Activated CD4-positive, alpha-beta T cell treated with anti-CD3 and anti-CD28 coated beads, Interleukin-2, amount 10 ng/mL, durations not matched to agents 7 days and 5 days (primary cell): ENCODE results near the gene MYO5B. TPM values are rescaled to one million over a fixed set of nuclear protein-coding genes. Genes with fewer than 3 reads are reported as not detected.
"Not testable (repeated sequence)": the region's sequence is repeated elsewhere in the genome, so short reads cannot be mapped to it uniquely, and the experiment has no call there.

Experiments
- CTCF ChIA-PET: fragments of 350-600 bp; sonication (Branson Sonifier 250); formaldehyde crosslinking; loops from one replicate; lab custom pipeline; 2021; ENCODE audit warnings: antibody characterized with exemption; lab: Charles Lee
- POLR2A ChIA-PET: fragments of 350-600 bp; sonication (Branson Sonifier 250); formaldehyde crosslinking; loops from one replicate; lab custom pipeline; 2021; ENCODE audit warnings: antibody characterized with exemption; lab: Charles Lee
- DNase-seq: peaks from one replicate; pipeline ENCODE4 v3.0.0-alpha.2; 2020
- H3K27ac Mint-ChIP-seq: one replicate; pipeline ENCODE4 v1.8.0; 2021; ENCODE audit warnings: mild to moderate bottlenecking, moderate library complexity, mixed read lengths
- H3K27me3 Mint-ChIP-seq: one replicate; pipeline ENCODE4 v1.8.0; 2021; ENCODE audit warnings: mixed read lengths
- H3K36me3 Mint-ChIP-seq: one replicate; pipeline ENCODE4 v1.8.0; 2021; ENCODE audit warnings: low read depth, mixed read lengths
- H3K4me1 Mint-ChIP-seq: one replicate; pipeline ENCODE4 v1.8.0; 2021; ENCODE audit warnings: mixed read lengths
- H3K4me3 Mint-ChIP-seq: one replicate; pipeline ENCODE4 v1.8.0; 2021; ENCODE audit warnings: mild to moderate bottlenecking, moderate library complexity, mixed read lengths
- H3K9me3 Mint-ChIP-seq: one replicate; pipeline ENCODE4 v1.8.0; 2021; ENCODE audit warnings: mixed read lengths
- total RNA-seq, 2 experiments: library from RNA; stranded (reverse); gene quantifications; one replicate each; pipeline ENCODE4 v1.2.3, GENCODE V29; 2021

MYO5B gene
- total RNA-seq, 2 experiments from 2014 or later, result 0.12 TPM; not detected in 1

DNA sequence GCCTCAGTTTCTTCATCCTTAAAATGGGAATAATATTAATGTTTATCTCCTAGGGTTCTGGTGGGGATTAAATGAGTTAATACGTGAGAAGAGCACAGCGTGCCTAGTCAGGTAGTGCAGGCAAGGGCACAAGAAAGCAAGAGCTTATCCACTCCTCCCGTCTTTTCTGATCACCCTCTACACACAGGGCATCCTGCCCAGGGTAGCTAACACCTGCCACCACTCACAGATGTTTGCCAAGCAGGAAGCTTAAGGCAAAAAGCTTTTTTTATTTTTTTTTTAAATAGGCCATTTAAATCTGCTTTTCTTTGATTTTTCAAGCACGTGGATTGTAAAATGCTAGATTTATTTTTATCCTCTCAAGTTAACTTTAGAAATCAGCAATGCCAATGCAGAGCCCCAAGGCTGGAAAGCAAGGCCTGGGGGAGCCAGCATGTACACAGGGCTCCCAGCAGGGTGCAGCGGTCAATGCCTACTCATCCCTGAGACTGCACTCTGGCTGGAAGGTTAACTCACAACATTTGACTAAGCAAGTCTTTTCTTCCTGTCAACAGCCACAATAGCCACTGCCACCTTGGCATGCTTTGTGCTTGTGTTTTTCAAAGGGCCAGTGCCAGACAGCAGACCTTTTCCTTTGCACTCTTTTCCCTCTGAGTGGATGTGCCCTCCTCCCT lies 295.2 kb downstream of the MYO5B start:
- ChIA-PET CTCF (interaction anchor here (0.8 to 1.3 kb wide), 2 partner anchors 12 to 24 kb away, joined by 3 read pairs; no protein-coding TSS in a partner anchor), POLR2A (interaction anchor here (0.6 kb wide), 1 partner anchor 481 kb away, joined by 3 read pairs; no protein-coding TSS in a partner anchor)
- H3K4me1 Mint-ChIP-seq, result peaks cover 6% of the 10 kb centered on the region
- DNase-seq, result no peak
- H3K4me3 Mint-ChIP-seq, result no peak overlapping the region
- H3K9me3 Mint-ChIP-seq, result no peaks in the 10 kb centered on the region
- no peaks in the 10 kb centered on the region for H3K36me3 Mint-ChIP-seq
- peaks cover 2% of the 10 kb centered on the region for H3K27me3 Mint-ChIP-seq
- H3K27ac Mint-ChIP-seq, result no peak overlapping the region

DNA sequence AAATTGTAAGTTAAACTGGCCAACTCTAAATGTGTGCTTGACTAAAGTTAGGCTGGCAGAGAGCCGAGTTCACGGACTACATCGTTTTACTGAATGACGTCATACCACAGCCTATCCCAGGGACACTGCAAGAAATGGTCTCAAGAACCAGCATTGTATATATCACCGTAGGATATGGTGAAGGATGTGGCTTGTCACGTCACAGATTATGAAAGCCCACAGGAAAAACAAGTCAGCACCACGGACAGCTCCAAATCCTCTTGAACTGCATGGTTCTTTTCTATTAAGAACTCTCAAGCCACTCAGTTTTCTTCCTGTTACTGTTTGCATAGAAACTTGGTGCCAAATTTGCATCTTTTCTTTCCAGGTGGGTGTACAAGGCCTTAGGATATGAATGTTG lies 296.5 kb downstream of the MYO5B start:
- ChIA-PET POLR2A (no interaction called here), CTCF (no interaction called here)
- Mint-ChIP-seq H3K4me1 (peaks cover 1% of the 10 kb centered on the region), H3K9me3 (no peaks in the 10 kb centered on the region), H3K27ac (no peak overlapping the region), H3K36me3 (no peaks in the 10 kb centered on the region), H3K4me3 (no peak overlapping the region), H3K27me3 (peaks cover 2% of the 10 kb centered on the region)
- peak; percentile 92 for DNase-seq

DNA sequence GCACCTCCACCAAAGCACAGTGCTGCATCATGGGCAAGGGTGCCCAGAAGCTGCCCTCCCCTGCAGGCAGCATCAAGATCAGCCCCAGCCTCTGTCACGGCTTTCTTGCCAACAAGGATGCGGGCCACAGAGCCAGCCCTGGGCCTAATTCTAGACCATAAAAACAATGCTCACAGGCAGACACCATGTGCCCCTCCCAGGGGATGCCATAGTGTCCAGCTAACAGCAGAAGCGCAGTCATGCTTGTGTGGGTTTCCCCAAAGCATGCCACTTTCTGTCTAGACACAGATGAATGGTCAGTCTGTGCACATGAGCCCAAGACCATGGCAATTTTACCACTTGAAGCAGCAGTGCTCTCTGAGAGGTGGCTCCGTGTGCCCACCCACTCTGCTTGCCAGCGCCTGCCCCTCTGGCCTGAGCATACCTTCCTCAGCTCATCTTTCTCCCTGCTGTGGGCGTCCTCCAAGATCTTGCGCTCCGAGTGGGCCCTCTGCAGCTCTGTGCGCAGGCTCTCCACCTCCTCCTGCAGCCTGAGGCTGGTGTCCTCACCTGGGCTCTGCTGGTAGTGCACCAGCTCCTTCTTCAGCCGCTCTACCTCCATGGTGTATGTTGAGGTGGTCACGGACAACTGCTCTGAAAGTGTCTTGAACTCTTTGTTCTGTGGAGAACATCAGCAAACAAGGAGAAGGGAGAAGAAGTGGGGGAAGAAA lies 300.3 kb downstream of the MYO5B start:
- no peaks in the 10 kb centered on the region for H3K36me3 Mint-ChIP-seq
- no peak overlapping the region for H3K27ac Mint-ChIP-seq
- peaks cover 7% of the 10 kb centered on the region for H3K27me3 Mint-ChIP-seq
- H3K4me1 Mint-ChIP-seq, result peaks cover 8% of the 10 kb centered on the region
- no peaks in the 10 kb centered on the region for H3K9me3 Mint-ChIP-seq
- ChIA-PET POLR2A (no interaction called here), CTCF (interaction anchor here (1.3 kb wide), 1 partner anchor 15 kb away, joined by 3 read pairs; no protein-coding TSS in a partner anchor)
- H3K4me3 Mint-ChIP-seq, result no peak overlapping the region
- DNase-seq, result no peak

DNA sequence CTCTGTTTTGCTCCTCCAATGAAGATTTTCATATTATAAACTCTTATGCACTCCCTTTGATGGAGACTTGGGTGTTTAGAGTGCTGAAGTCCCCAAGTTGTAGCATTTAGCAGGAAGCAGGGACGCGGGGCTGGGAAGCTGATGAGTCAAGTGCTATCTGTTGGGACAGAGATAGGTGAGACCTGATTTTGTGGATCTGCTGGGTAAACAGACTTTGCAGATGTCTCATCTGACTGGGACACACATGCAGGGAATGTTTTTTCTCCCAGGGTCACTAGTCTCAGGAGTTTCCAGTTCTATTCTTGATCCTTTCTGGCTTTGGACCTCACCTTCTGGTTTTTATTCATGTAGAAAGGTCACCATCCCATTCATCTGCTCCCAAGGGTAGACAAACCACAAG lies 301.9 kb downstream of the MYO5B start:
- CTCF ChIA-PET, result interaction anchor here (1.2 kb wide), 1 partner anchor 10 kb away, joined by 3 read pairs; no protein-coding TSS in a partner anchor
- DNase-seq, result no peak
- Mint-ChIP-seq H3K9me3 (no peaks in the 10 kb centered on the region), H3K27me3 (peaks cover 7% of the 10 kb centered on the region), H3K4me1 (peaks cover 7% of the 10 kb centered on the region), H3K36me3 (no peaks in the 10 kb centered on the region), H3K27ac (no peak overlapping the region), H3K4me3 (no peak overlapping the region)
- POLR2A ChIA-PET, result no interaction called here

DNA sequence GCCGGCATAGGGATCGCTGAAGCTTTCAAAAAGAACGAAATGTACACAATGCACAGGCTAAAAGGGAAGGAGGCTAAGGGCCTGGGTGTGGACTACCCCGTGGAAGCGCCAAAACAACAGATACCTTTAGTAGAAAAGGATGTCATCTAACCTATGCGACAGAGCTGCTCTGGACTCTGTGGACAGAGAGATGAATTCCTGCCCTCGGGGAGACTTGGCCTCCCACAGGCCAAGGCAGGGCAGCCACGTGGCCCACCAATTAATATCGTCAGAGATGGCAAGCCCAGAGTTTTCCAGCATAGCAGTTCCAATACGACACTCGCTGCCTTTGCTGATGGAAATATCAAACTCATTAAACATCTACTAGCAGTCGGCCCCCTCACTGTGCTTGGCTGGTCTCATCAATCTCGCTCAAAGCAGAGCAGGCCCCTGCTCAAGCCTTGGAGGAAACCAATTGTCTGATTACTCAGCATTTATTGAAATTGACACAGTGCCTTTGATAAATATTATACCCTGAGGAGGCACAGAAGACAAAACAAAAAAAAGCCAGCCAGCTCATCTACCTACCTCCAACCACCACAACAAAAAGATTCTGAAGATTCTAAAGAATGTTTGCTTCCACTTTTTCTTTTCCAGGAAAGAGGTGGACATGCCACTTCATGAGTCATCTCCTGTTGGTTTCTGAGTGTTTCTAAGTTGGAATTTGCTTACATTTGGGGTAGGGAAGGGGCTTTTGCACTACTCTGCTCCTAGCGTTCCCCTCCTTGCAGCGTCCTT lies 302.6 kb downstream of the MYO5B start:
- Mint-ChIP-seq H3K27me3 (peaks cover 7% of the 10 kb centered on the region), H3K36me3 (no peaks in the 10 kb centered on the region), H3K4me1 (peaks cover 7% of the 10 kb centered on the region), H3K4me3 (no peak overlapping the region), H3K27ac (no peak overlapping the region), H3K9me3 (no peaks in the 10 kb centered on the region)
- ChIA-PET POLR2A (no interaction called here), CTCF (interaction anchor here (0.6 to 1.2 kb wide), 2 partner anchors 9 to 1355 kb away, joined by 3 to 4 read pairs; no protein-coding TSS in a partner anchor)
- no peak for DNase-seq

DNA sequence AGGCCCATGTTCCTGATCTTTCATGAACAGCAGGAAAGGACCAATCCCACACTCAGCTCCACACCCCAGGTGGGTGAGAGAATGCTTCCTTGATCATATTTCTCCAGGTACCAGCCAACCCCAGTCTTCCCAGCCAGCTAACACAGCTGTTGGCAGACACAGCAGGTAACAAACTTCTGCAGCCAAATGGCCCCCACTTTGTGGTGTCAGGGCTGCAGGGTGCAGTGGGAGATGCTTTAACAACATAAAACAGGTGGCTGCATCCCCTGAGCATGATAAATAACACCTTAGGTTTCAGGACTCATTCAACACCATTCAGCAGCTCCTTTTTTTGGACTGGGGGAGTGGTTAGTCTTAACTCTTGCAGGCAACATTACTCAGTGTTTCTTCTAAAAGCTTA lies 304.9 kb downstream of the MYO5B start:
- Mint-ChIP-seq H3K4me1 (peaks cover 7% of the 10 kb centered on the region), H3K27me3 (peaks cover 6% of the 10 kb centered on the region), H3K27ac (no peak overlapping the region), H3K4me3 (no peak overlapping the region), H3K9me3 (no peaks in the 10 kb centered on the region), H3K36me3 (no peaks in the 10 kb centered on the region)
- DNase-seq, result no peak
- CTCF ChIA-PET, result no interaction called here
- POLR2A ChIA-PET, result no interaction called here

DNA sequence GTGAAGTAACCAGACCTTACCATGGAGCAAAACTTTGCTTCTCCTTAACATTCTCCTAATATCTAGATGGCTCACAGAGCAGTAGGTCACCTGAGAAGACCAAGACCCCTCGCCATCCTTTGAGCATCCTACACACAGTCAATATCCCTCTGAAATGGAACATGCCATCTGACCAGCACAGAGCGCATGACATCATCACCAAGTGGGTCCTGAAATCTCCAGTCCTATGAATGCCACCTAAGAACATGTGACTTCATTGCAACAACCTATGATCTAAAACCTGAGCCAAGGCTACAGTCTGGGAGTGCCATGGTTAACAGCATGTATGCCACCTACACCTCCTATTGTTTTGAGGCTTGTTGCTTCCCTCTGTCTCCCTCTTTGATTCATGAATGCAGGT lies 305.4 kb downstream of the MYO5B start:
- H3K9me3 Mint-ChIP-seq, H3K27ac Mint-ChIP-seq, DNase-seq, H3K27me3 Mint-ChIP-seq, H3K4me3 Mint-ChIP-seq, POLR2A ChIA-PET, H3K36me3 Mint-ChIP-seq, H3K4me1 Mint-ChIP-seq, CTCF ChIA-PET: not testable (repeated sequence)

DNA sequence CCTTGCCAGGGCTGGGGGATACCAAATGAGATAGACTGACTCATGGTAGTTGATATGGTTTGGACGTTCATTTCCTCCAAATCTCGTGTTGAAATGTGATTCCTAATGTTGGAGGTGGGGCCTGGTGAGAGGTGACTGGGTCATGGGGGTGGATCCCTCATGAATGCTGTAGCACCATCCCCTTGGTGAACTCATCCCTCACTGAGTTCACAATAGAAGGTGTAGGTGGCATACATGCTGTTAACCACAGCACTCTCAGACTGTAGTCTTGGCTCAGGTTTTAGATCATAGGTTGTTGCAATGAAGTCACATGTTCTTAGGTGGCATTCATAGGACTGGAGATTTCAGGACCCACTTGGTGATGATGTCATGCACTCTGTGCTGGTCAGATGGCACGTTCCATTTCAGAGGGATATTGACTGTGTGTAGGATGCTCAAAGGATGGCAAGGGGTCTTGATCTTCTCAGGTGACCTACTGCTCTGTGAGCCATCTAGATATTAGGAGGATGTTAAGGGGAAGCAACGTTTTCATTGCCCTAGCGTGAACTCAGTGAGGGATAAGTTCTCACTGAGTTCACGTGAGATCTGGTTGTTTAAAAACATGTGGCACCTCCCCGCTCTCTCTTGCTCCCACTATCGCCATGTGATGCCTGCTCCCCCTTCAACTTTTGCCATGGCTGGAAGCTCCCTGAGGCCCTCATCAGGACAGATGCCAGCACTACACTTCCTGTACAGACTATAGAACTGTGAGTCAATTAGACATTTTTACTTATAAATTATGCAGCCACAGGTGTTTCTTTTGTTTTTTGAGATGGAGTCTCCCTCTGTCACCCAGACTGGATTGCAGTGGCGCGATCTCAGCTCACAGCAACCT lies 307.8 kb downstream of the MYO5B start:
- ChIA-PET CTCF (interaction anchor here (0.7 to 1.5 kb wide), 2 partner anchors 12 to 124 kb away, joined by 3 read pairs; no protein-coding TSS in a partner anchor), POLR2A (interaction anchor here (0.6 kb wide), 1 partner anchor 79 kb away, joined by 3 read pairs; no protein-coding TSS in a partner anchor)
- H3K36me3 Mint-ChIP-seq, result no peaks in the 10 kb centered on the region
- peaks cover 10% of the 10 kb centered on the region for H3K27me3 Mint-ChIP-seq
- no peak for DNase-seq
- H3K27ac Mint-ChIP-seq, result no peak overlapping the region
- H3K4me3 Mint-ChIP-seq, result no peak overlapping the region
- no peaks in the 10 kb centered on the region for H3K9me3 Mint-ChIP-seq
- no peaks in the 10 kb centered on the region for H3K4me1 Mint-ChIP-seq

DNA sequence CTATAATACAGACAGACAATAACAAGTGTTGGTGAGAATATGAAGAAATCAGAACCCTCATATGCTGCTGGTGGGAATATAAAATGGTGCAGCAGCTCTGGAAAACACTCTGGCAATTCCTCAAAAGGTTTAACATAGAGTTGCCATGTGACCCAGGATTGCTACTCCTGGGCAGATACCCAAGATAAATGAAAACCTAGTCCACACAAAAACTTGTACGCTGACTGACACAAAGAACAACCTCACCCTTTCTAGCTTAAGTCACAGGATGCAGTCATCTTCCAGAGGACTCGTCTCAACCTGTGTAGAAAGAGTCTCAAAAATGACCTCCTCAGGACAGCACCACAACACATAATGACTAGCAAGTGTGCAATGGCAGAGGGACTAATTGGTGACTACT lies 310.0 kb downstream of the MYO5B start:
- POLR2A ChIA-PET, result interaction anchor here (0.6 kb wide), 1 partner anchor 28 kb away, joined by 3 read pairs; no protein-coding TSS in a partner anchor

DNA sequence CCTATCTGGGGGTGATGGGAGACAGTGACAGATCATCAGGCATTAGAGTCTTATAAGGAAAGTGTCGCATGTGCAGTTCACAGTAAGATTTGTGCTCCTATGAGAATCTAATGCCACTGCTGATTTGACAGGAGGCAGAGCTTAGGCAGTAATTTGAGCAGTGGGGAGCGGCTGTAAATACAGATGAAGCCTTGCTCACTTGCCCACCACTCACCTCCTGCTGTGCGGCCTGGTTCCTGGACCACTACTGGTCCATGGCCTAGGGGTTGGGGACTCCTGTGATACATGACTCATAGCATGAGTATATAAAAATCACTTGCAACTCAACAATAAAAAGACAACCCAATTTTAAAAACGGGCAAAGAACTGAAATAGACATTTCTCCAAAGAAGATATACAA lies 310.5 kb downstream of the MYO5B start:
- no peaks in the 10 kb centered on the region for H3K4me1 Mint-ChIP-seq
- DNase-seq, result no peak
- H3K9me3 Mint-ChIP-seq, result no peaks in the 10 kb centered on the region
- H3K27me3 Mint-ChIP-seq, result peaks cover 15% of the 10 kb centered on the region
- H3K27ac Mint-ChIP-seq, result no peak overlapping the region
- H3K4me3 Mint-ChIP-seq, result no peak overlapping the region
- no peaks in the 10 kb centered on the region for H3K36me3 Mint-ChIP-seq
- ChIA-PET CTCF (no interaction called here), POLR2A (interaction anchor here (0.6 kb wide), 1 partner anchor 28 kb away, joined by 3 read pairs; no protein-coding TSS in a partner anchor)

More for the DNA sequence above, 310.0 kb downstream of the MYO5B start:
- Mint-ChIP-seq H3K27ac (no peak overlapping the region), H3K9me3 (no peaks in the 10 kb centered on the region), H3K27me3 (peaks cover 12% of the 10 kb centered on the region), H3K4me3 (no peak overlapping the region), H3K4me1 (no peaks in the 10 kb centered on the region), H3K36me3 (no peaks in the 10 kb centered on the region)
- DNase-seq, result no peak
- CTCF ChIA-PET, result interaction anchor here (1.0 kb wide), 1 partner anchor 22 kb away, joined by 3 read pairs; no protein-coding TSS in a partner anchor

DNA sequence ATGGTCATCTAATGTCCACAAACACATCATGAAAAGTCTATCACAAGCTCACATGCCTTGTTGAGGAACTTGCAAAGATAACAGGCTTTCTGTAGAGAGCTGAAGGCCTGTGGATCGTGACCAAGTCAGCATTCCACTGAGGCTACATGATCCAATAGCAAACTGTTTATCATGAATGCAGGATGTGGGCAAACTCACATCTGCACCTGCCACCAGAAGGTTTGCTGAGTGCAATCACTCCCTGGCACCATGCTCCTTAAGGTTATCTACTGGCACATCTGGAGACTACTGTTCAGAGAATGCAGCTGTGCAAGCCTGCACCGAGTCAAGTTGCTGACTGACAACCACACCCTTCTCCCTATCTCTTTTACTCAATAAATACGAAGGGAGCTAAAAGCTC lies 314.3 kb downstream of the MYO5B start:
- ChIA-PET POLR2A (no interaction called here), CTCF (interaction anchor here (0.9 kb wide), 1 partner anchor 15 kb away, joined by 3 read pairs; no protein-coding TSS in a partner anchor)
- Mint-ChIP-seq H3K4me3 (no peak overlapping the region), H3K4me1 (no peaks in the 10 kb centered on the region), H3K27me3 (peaks cover 26% of the 10 kb centered on the region), H3K36me3 (no peaks in the 10 kb centered on the region), H3K27ac (no peak overlapping the region), H3K9me3 (no peaks in the 10 kb centered on the region)
- no peak for DNase-seq

DNA sequence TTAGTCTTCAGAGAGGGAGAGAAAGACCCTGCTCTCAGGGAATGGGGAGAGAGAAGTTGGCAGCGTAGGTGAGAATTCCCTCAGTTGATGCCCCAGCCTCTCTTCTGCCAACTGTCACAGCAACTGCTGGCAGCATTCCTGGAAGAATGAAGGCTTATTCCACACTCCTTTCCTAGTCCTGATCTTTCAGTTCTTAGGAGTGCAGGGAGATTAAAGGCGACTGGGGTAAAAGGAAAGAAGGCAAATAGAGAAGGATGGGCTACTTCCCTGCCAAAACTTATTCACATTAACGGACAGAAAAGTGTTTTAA lies 315.7 kb downstream of the MYO5B start:
- H3K4me3 Mint-ChIP-seq, result no peak overlapping the region
- POLR2A ChIA-PET, result no interaction called here
- peaks cover 26% of the 10 kb centered on the region for H3K27me3 Mint-ChIP-seq
- no peak for DNase-seq
- no peaks in the 10 kb centered on the region for H3K36me3 Mint-ChIP-seq
- H3K27ac Mint-ChIP-seq, result no peak overlapping the region
- H3K4me1 Mint-ChIP-seq, result peaks cover 2% of the 10 kb centered on the region
- CTCF ChIA-PET, result no interaction called here
- no peaks in the 10 kb centered on the region for H3K9me3 Mint-ChIP-seq
